Right lobe of liver (tissue), 6 donors: ENCODE results near the gene FAAP24. TPM values are rescaled to one million over a fixed set of nuclear protein-coding genes. Genes with fewer than 3 reads are reported as not detected.

Source experiments
- ATAC-seq, 4 donors: fragments of 200-7000 bp; cut with Tn5 transposase; one replicate each; pipeline ENCODE4 v1.9.1; 2020; ENCODE audit warnings: mild to moderate bottlenecking in 4 of 4, moderate library complexity in 4 of 4
- DNase-seq, 3 donors: peaks; one replicate each; pipeline ENCODE4 v3.0.0-alpha.2; 2020
- H3K27ac ChIP-seq, 3 donors: fragments of 200-600 bp; one replicate each; pipeline ENCODE4 v1.8.0; 2022
- H3K27me3 ChIP-seq, 2 donors: fragments of 200-600 bp; one replicate each; pipeline ENCODE4 v1.8.0; 2022
- H3K36me3 ChIP-seq, 4 donors: fragments of 200-600 bp; sonication (generic) in 1 of 4; one replicate each; pipeline versions ENCODE4 v1.5.1 to v1.8.0; 2017 to 2022; ENCODE audit warnings: control low read depth in 1 of 4
- H3K4me1 ChIP-seq, 4 donors: fragments of 200-600 bp; sonication (generic) in 1 of 4; one replicate each; pipeline versions ENCODE4 v1.5.1 to v1.8.0; 2017 to 2022; ENCODE audit warnings: control low read depth in 1 of 4
- H3K4me3 ChIP-seq, 3 donors: fragments of 200-600 bp; one replicate each; pipeline ENCODE4 v1.8.0; 2022
- H3K9me3 ChIP-seq, 4 donors: fragments of 200-600 bp; sonication (generic) in 1 of 4; one replicate each; pipeline versions ENCODE4 v1.5.1 to v1.8.0; 2017 to 2022; ENCODE audit warnings: control low read depth in 1 of 4
- CTCF ChIP-seq, 4 donors: fragments of 200-600 bp in 3 of 4; fragments of 450-650 bp in 1 of 4; IDR thresholded peaks; one replicate each; pipeline versions ENCODE4 v1.5.1 to v1.8.0; 2016 to 2022; ENCODE audit warnings: antibody characterized with exemption in 4 of 4, mild to moderate bottlenecking in 2 of 4
- POLR2A ChIP-seq: fragments of 450-650 bp; IDR thresholded peaks from one replicate; pipeline ENCODE4 v1.6.1; 2017; ENCODE audit warnings: antibody characterized with exemption, mild to moderate bottlenecking
- WGBS: methylation state at CpG from one replicate; pipeline ENCODE4 v1.1.6; 2018; ENCODE audit warnings: low coverage, low lambda C conversion rate; ENCODE audit not compliant: insufficient coverage; ENCODE audit errors: missing lambda C conversion rate; 5-methylcytosine and 5-hydroxymethylcytosine counted together
- intact Hi-C, 2 donors: fragments of 100-400 bp; cut with DNase I; formaldehyde crosslinking; loops; one replicate each; pipeline versions ENCODE4 v1.11.2 to v1.14.1; 2022
- long read RNA-seq: library from polyadenylated mRNA; unstranded; transcript quantifications from one replicate; pipeline ENCODE4 v2.0.0, GENCODE V29; 2019
- total RNA-seq, 6 experiments: library from RNA; depleted of rRNA in 2 of 6; stranded (reverse); fragments of >200 nt in 2 of 6; fragmentation: NEBNext Ultra II Directional in 3 of 6; extraction: Animal tissue kit (Norgen Biotek cat#: 25700) in 3 of 6; gene quantifications; one replicate each; pipeline versions ENCODE4 v1.1.0 to v1.2.4, GENCODE V29; 2016 to 2023
- donor health status: DM: no; HTN: yes; CAD: no.
- donor health status: DM: no; HTN: no; CAD: no.
- donor health status: DM: no; HTN: no; CAD: no.
- donor health status: DM: no; HTN: yes; CAD: no.
- donor health status: DM: no; HTN: yes; CAD: no.

Gene FAAP24
- total RNA-seq, result 1 to 10 TPM in 2 of 6 experiments, under 1 TPM in 3, not detected in 1; 0.51 to 1.7 (median 0.98) TPM
- long read RNA-seq, result 0 reads

- no peaks in the 10 kb centered on the region for H3K9me3 ChIP-seq
- ATAC-seq, result peak; percentile 98 to 99 (median 98)
- H3K36me3 ChIP-seq, result no peaks in the 10 kb centered on the region
- peak in 2 of 4 donors; percentile 10 to 18 for TF ChIP-seq CTCF (IDR thresholded peaks at IDR 0.05)
- TF ChIP-seq POLR2A, result peak; percentile 56
- peak within 1 kb of the TSS; percentile 71 to 84 (median 73) for H3K4me3 ChIP-seq
- H3K27ac ChIP-seq, result peak within 1 kb of the TSS; percentile 35 to 57 (median 38)
- DNase-seq, result peak; percentile 97 to 98 (median 97)
- H3K27me3 ChIP-seq, result no peaks in the 10 kb centered on the region
- intact Hi-C loops, result loop anchor here (10.0 kb wide), 1 partner anchor 143 kb away; no protein-coding TSS in a partner anchor
- peaks cover 0 to 14% (median 6%) of the 10 kb centered on the region in 4 donors for H3K4me1 ChIP-seq
- 0% methylated on average over 20 of the region's 57 CpGs for WGBS
Observed at GRCh38 chr19:32971715-32972540, at the start of gene FAAP24, which contains the start of gene CEP89. Gene FAAP24 (plus strand): TSS chr19:32972242. CDS start chr19:32973197, 955 bp downstream. Gene CEP89 (minus strand): TSS chr19:32971958. CDS start chr19:32971874, 84 bp downstream.

- Histone ChIP-seq H3K27me3 (no peaks in the 10 kb centered on the region), H3K4me3 (no peak overlapping the region), H3K4me1 (no peaks in the 10 kb centered on the region), H3K36me3 (no peaks in the 10 kb centered on the region), H3K27ac (no peak overlapping the region), H3K9me3 (peaks cover 0 to 9% (median 0%) of the 10 kb centered on the region in 4 donors)
- 100% methylated on average over 1 of the region's 6 CpGs for WGBS
- DNase-seq (no peak), ATAC-seq (no peak)
- TF ChIP-seq POLR2A, result no peak
- TF ChIP-seq CTCF (IDR thresholded peaks at IDR 0.05), result no peak
- intact Hi-C loops, result no loop called here
Observed at GRCh38 chr19:32924200-32924599, 47.8 kb upstream of the FAAP24 start.

- no peaks in the 10 kb centered on the region for H3K36me3 ChIP-seq
- WGBS, result 88% methylated on average over 2 of the region's 2 CpGs
- no peak overlapping the region for H3K4me3 ChIP-seq
- no peaks in the 10 kb centered on the region for H3K27me3 ChIP-seq
- no peaks in the 10 kb centered on the region for H3K4me1 ChIP-seq
- intact Hi-C loops, result no loop called here
- DNase-seq (no peak), ATAC-seq (no peak)
- H3K27ac ChIP-seq, result no peak overlapping the region
- H3K9me3 ChIP-seq, result peaks cover 0 to 9% (median 0%) of the 10 kb centered on the region in 4 donors
- no peak for TF ChIP-seq CTCF (IDR thresholded peaks at IDR 0.05)
- no peak for TF ChIP-seq POLR2A
Observed at GRCh38 chr19:32928806-32929205, 43.2 kb upstream of the FAAP24 start.

GRCh38 chr19:32930567-32930966, 41.5 kb upstream of the FAAP24 start:
- no peak for DNase-seq
- no peak for ATAC-seq
- intact Hi-C loops, result no loop called here
- Histone ChIP-seq H3K36me3 (no peaks in the 10 kb centered on the region), H3K4me3 (no peak overlapping the region), H3K4me1 (no peaks in the 10 kb centered on the region), H3K27ac (no peak overlapping the region), H3K9me3 (peaks cover 0 to 9% (median 0%) of the 10 kb centered on the region in 4 donors), H3K27me3 (no peaks in the 10 kb centered on the region)
- no peak for TF ChIP-seq POLR2A
- no peak for TF ChIP-seq CTCF (IDR thresholded peaks at IDR 0.05)
- WGBS, result 92% methylated on average over 4 of the region's 8 CpGs
